WERI-Rb-1 (cell line): ENCODE data around the gene PRRT3.
"Not testable (repeated sequence)": the region's sequence is repeated elsewhere in the genome, so short reads cannot be mapped to it uniquely, and the experiment has no call there.

ENCODE experiments used
- DNase-seq: peaks from one replicate; pipeline ENCODE4 v3.0.0-alpha.2; 2020
- H3K27ac ChIP-seq: fragments of 250-450 bp; sonication (Bioruptor Pico); 2 replicates; pipeline ENCODE4 v1.5.1; 2020; ENCODE audit warnings: mild to moderate bottlenecking, moderate library complexity
- H3K27me3 ChIP-seq: fragments of 250-450 bp; sonication (Bioruptor Pico); 2 replicates; pipeline ENCODE4 v1.5.1; 2021; ENCODE audit warnings: mild to moderate bottlenecking, low read depth, moderate library complexity; ENCODE audit not compliant: insufficient read depth, severe bottlenecking
- H3K36me3 ChIP-seq: fragments of 250-450 bp; sonication (Bioruptor Pico); 2 replicates; pipeline ENCODE4 v1.5.1; 2020; ENCODE audit warnings: mild to moderate bottlenecking, moderate library complexity
- H3K4me3 ChIP-seq: 2 replicates; pipeline ENCODE4 v1.5.1; 2011; ENCODE audit warnings: low read depth, mild to moderate bottlenecking, control low read depth, low read length
- H3K9me3 ChIP-seq: fragments of 250-450 bp; sonication (Bioruptor Pico); 2 replicates; pipeline ENCODE4 v1.5.1; 2021; ENCODE audit warnings: mild to moderate bottlenecking, moderate library complexity; ENCODE audit not compliant: severe bottlenecking
- TF ChIP-seq, protein P1 (sequence below): IDR thresholded peaks from 2 replicates; pipeline ENCODE4 v1.5.1; 2011; ENCODE audit warnings: low read depth, mild to moderate bottlenecking, control low read depth, inconsistent platforms, low read length

Gene PRRT3

DNA sequence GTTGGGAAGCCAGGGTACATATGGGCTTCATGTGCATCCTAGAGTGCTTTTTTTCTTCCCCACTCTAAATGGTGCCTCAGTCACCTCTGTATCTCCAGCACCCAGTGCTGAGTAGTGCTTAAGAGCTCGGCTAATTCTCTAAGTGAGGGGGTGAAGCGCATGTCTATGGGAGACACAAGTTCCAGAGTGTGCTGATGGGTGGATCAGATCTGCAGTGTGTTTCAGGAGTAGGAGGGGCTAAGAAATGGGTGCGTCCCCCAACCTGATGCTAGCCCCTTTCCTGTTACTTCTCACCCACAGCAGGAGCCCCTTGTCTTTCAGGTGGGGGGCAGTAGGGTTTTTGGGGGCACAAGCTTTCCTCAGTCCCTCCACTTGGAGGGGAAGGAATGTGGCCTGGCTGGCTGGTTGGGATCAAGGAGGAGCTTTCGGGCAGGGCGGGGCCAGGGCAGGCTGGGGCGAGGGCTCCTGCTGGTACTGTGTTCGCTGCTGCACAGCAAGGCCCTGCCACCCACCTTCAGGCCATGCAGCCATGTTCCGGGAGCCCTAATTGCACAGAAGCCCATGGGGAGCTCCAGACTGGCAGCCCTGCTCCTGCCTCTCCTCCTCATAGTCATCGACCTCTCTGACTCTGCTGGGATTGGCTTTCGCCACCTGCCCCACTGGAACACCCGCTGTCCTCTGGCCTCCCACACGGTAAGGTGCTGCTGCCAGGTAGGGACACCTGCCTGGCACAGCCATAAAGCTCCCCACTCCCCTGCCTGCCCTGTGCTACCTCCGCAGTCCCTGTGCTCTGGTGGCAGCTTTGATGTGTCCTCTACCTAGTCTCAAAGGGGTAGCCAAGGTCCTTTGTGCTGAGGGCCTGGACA, 49.6 kb downstream of the PRRT3 start, which contains the start of gene IL17RE:
TSS of gene IL17RE (plus strand) at position 477 of the 866 bp plus-strand sequence. CDS start at position 562, 85 bp downstream.
- no peaks in the 10 kb centered on the region for H3K9me3 ChIP-seq
- H3K27me3 ChIP-seq, result no peaks in the 10 kb centered on the region
- H3K36me3 ChIP-seq, result no peaks in the 10 kb centered on the region
- H3K4me3 ChIP-seq, result no peak within 1 kb of the TSS
- TF ChIP-seq, protein P1, sequence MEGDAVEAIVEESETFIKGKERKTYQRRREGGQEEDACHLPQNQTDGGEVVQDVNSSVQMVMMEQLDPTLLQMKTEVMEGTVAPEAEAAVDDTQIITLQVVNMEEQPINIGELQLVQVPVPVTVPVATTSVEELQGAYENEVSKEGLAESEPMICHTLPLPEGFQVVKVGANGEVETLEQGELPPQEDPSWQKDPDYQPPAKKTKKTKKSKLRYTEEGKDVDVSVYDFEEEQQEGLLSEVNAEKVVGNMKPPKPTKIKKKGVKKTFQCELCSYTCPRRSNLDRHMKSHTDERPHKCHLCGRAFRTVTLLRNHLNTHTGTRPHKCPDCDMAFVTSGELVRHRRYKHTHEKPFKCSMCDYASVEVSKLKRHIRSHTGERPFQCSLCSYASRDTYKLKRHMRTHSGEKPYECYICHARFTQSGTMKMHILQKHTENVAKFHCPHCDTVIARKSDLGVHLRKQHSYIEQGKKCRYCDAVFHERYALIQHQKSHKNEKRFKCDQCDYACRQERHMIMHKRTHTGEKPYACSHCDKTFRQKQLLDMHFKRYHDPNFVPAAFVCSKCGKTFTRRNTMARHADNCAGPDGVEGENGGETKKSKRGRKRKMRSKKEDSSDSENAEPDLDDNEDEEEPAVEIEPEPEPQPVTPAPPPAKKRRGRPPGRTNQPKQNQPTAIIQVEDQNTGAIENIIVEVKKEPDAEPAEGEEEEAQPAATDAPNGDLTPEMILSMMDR, result no peak
- H3K27ac ChIP-seq, result no peak within 1 kb of the TSS
- no peak for DNase-seq

- Histone ChIP-seq H3K36me3 (no peaks in the 10 kb centered on the region), H3K9me3 (no peaks in the 10 kb centered on the region), H3K27ac (no peak overlapping the region), H3K27me3 (no peaks in the 10 kb centered on the region), H3K4me3 (no peak overlapping the region)
- DNase-seq, result no peak
- TF ChIP-seq, protein P1, result no peak
Observed at GRCh38 chr3:9901967-9902366, 50.2 kb downstream of the PRRT3 start.

DNA sequence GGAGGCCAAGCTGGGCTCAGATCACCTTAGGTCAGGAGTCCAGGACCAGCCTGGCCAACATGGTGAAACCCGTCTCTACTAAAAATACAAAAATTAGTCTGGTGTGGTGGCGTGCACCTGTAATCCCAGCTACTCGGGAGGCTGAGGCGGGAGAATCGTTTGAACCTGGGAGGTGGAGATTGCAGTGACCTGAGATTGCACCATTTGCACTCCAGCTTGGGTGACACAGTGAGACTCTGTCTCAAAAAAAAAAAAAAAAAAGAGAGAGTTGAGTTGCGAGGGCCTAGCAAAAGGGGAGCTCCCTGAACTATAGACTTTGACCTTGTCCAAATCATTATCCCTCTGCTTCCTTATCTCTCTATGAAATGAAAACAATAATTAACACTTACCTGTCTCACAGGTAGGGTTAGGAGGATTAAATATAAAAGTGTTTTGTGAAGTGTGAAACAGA, 51.2 kb downstream of the PRRT3 start:
- not testable (repeated sequence) for DNase-seq, H3K36me3 ChIP-seq, H3K27me3 ChIP-seq, H3K4me3 ChIP-seq, H3K9me3 ChIP-seq, H3K27ac ChIP-seq

- no peaks in the 10 kb centered on the region for H3K9me3 ChIP-seq
- no peak overlapping the region for H3K27ac ChIP-seq
- DNase-seq, result no peak
- no peaks in the 10 kb centered on the region for H3K27me3 ChIP-seq
- TF ChIP-seq, protein P1, result no peak
- no peak overlapping the region for H3K4me3 ChIP-seq
- no peaks in the 10 kb centered on the region for H3K36me3 ChIP-seq
Observed at GRCh38 chr3:9899289-9899791, 52.9 kb downstream of the PRRT3 start.

GRCh38 chr3:9898467-9899241, 53.6 kb downstream of the PRRT3 start:
- no peaks in the 10 kb centered on the region for H3K27me3 ChIP-seq
- H3K36me3 ChIP-seq, result peaks cover 5% of the 10 kb centered on the region
- H3K27ac ChIP-seq, result no peak overlapping the region
- no peaks in the 10 kb centered on the region for H3K9me3 ChIP-seq
- TF ChIP-seq, protein P1, result no peak
- H3K4me3 ChIP-seq, result no peak overlapping the region
- DNase-seq, result no peak
